GM12878 (cell line): ENCODE data around the gene TOPBP1. TPM values are rescaled to one million over a fixed set of nuclear protein-coding genes. Genes with fewer than 3 reads are reported as not detected.

ENCODE experiments used
- ATAC-seq: fragments of 200-7000 bp; cut with Tn5 transposase; 3 replicates; pipeline ENCODE4 v1.9.1; 2020; ENCODE audit warnings: mild to moderate bottlenecking, moderate library complexity
- BruUV-seq: library from RNA; stranded (reverse); fragments of 400-500 nt; replicated peaks from 2 replicates; lab custom pipeline; 2021; lab: Mats Ljungman, UMichigan
- CTCF ChIA-PET: fragments of 300-600 bp; sonication (Branson Sonifier 250); formaldehyde crosslinking; extraction: SDS; loops from one replicate; lab custom pipeline; 2021; ENCODE audit warnings: inconsistent platforms; lab: Yijun Ruan, JAX
- POLR2A ChIA-PET: fragments of 350-600 bp; formaldehyde crosslinking; extraction: SDS; loops from one replicate; lab custom pipeline; 2021; ENCODE audit warnings: inconsistent platforms; lab: Charles Lee
- RAD21 ChIA-PET: fragments of 300-600 bp; sonication (Branson Sonifier 250); formaldehyde crosslinking; loops from one replicate; lab custom pipeline; 2023; ENCODE audit warnings: antibody characterized with exemption; ENCODE audit not compliant: unreplicated experiment; lab: Charles Lee
- SMC1A ChIA-PET: fragments of 300-600 bp; sonication (Branson Sonifier 250); formaldehyde crosslinking; loops from one replicate; lab custom pipeline; 2023; ENCODE audit not compliant: unreplicated experiment, uncharacterized antibody; lab: Charles Lee
- DNase-seq: peaks from one replicate; pipeline ENCODE4 v3.0.0-alpha.2; 2011; ENCODE audit warnings: low read depth, low spot score
- FAIRE-seq: peaks from 3 replicates; lab custom pipeline; 2011; peaks lifted over from hg19 to GRCh38; lab: Jason Lieb, UNC
- H2AFZ ChIP-seq: 2 replicates; pipeline ENCODE4 v1.6.0; 2011; ENCODE audit warnings: low read depth, low read length, control low read depth; ENCODE audit not compliant: control insufficient read depth
- H3K27ac ChIP-seq: 2 replicates; pipeline ENCODE4 v1.5.1; 2011; ENCODE audit warnings: control low read depth; ENCODE audit not compliant: control insufficient read depth, insufficient read depth
- H3K27me3 ChIP-seq, 2 experiments: replicated peaks in 1 of 2; 2 replicates each; pipeline versions ENCODE4 v1.6.0 to v1.6.1; 2011; ENCODE audit warnings: low read length in 1 of 2; ENCODE audit not compliant: control insufficient read depth in 2 of 2, insufficient read depth in 2 of 2
- H3K36me3 ChIP-seq, 2 experiments: 2 replicates each; pipeline ENCODE4 v1.5.1; 2011; ENCODE audit warnings: low read length in 1 of 2; ENCODE audit not compliant: control insufficient read depth in 2 of 2, insufficient read depth in 2 of 2
- H3K4me1 ChIP-seq: 2 replicates; pipeline ENCODE4 v1.6.1; 2011; ENCODE audit warnings: mild to moderate bottlenecking, low read length, moderate library complexity, mixed read lengths; ENCODE audit not compliant: control insufficient read depth, insufficient read depth
- H3K4me2 ChIP-seq: 2 replicates; pipeline ENCODE4 v1.6.0; 2011; ENCODE audit warnings: control low read depth; ENCODE audit not compliant: control insufficient read depth, insufficient read depth
- H3K4me3 ChIP-seq: fragments of 200-600 bp; sonication (generic); 2 replicates; pipeline ENCODE4 v1.5.1; 2016
- H3K79me2 ChIP-seq: 2 replicates; pipeline ENCODE4 v1.6.0; 2011; ENCODE audit warnings: low read length; ENCODE audit not compliant: control insufficient read depth, insufficient read depth
- H3K9ac ChIP-seq: 2 replicates; pipeline ENCODE4 v1.8.0; 2011; ENCODE audit warnings: low read length, control low read depth, mixed read lengths; ENCODE audit not compliant: control insufficient read depth, insufficient read depth
- H3K9me3 ChIP-seq: replicated peaks from 3 replicates; pipeline ENCODE4 v1.5.1; 2011; ENCODE audit warnings: mild to moderate bottlenecking, low read length; ENCODE audit not compliant: control insufficient read depth, insufficient read depth
- H4K20me1 ChIP-seq: 2 replicates; pipeline ENCODE4 v1.6.0; 2011; ENCODE audit not compliant: control insufficient read depth, insufficient read depth
- CEBPB ChIP-seq, 2 experiments: fragments of 150-350 bp in 1 of 2; IDR thresholded peaks; 2 replicates each; pipeline ENCODE4 v1.6.1; 2012 to 2014; ENCODE audit warnings: low read depth in 2 of 2, low read length in 2 of 2, borderline replicate concordance in 1 of 2, inconsistent platforms in 1 of 2
- DPF2 ChIP-seq: fragments of 450-650 bp; IDR thresholded peaks from 2 replicates; pipeline ENCODE4 v1.6.1; 2017; ENCODE audit warnings: mild to moderate bottlenecking
- IRF3 ChIP-seq: fragments of 450-650 bp; IDR thresholded peaks from 2 replicates; pipeline ENCODE4 v1.6.1; 2014; ENCODE audit warnings: mild to moderate bottlenecking
- IRF4 ChIP-seq: IDR thresholded peaks from 2 replicates; pipeline ENCODE4 v1.6.1; 2011; ENCODE audit warnings: low read depth, low read length
- NKRF ChIP-seq: fragments of 450-650 bp; conservative IDR thresholded peaks from 2 replicates; pipeline ENCODE4 v1.6.1; 2017; ENCODE audit warnings: mild to moderate bottlenecking, moderate library complexity
- RAD51 ChIP-seq: fragments of 450-650 bp; IDR thresholded peaks from 2 replicates; pipeline ENCODE4 v1.6.1; 2016; ENCODE audit warnings: moderate library complexity, mild to moderate bottlenecking, inconsistent platforms
- RFX5 ChIP-seq: IDR thresholded peaks from 2 replicates; pipeline ENCODE4 v1.6.1; 2011; ENCODE audit warnings: low read depth, low read length, improper control_type of control experiment
- TCF12 ChIP-seq: IDR thresholded peaks from 2 replicates; pipeline ENCODE4 v1.6.1; 2011; ENCODE audit warnings: low read depth, mild to moderate bottlenecking, low read length
- ZNF592 ChIP-seq: fragments of 450-650 bp; IDR thresholded peaks from 2 replicates; pipeline ENCODE4 v1.6.1; 2017; ENCODE audit warnings: mild to moderate bottlenecking, moderate library complexity
- ZNF687 ChIP-seq: fragments of 450-650 bp; IDR thresholded peaks from 2 replicates; pipeline ENCODE4 v1.6.1; 2017; ENCODE audit warnings: mild to moderate bottlenecking, moderate library complexity
- WGBS: methylation state at CpG from one replicate; pipeline ENCODE4 v1.1.6; 2016; ENCODE audit warnings: low lambda C conversion rate; ENCODE audit not compliant: insufficient replicate concordance, insufficient coverage; ENCODE audit errors: missing lambda C conversion rate; 5-methylcytosine and 5-hydroxymethylcytosine counted together
- in situ Hi-C: fragments of 300-500 bp; cut with MboI; formaldehyde crosslinking; loops from 9 replicates; pipeline ENCODE4 v1.14.3; 2018; ENCODE audit warnings: mixed read lengths
- intact Hi-C: fragments of 100-400 bp; cut with micrococcal nuclease; formaldehyde crosslinking; loops from one replicate; pipeline ENCODE4 v1.14.2; 2022; ENCODE audit not compliant: unreplicated experiment
- polyA plus RNA-seq, 11 experiments: library from polyadenylated mRNA; depleted of rRNA in 4 of 11; unstranded in 6 of 11; stranded (reverse) in 5 of 11; fragments of >200 nt; fragmentation: Nextera tagmentation in 4 of 11; fragmentation: Illumina TruSeq in 1 of 11; extraction: Ambion mirVana in 4 of 11; extraction: Trizol in 1 of 11; gene quantifications; 1 replicate in 1 of 11; 2 replicates in 10 of 11; pipeline versions ENCODE4 v1.2.1 to v1.2.3, GENCODE V29; 2011 to 2016; ENCODE audit warnings: inconsistent platforms in 2 of 11, missing spikeins in 2 of 11, low read depth in 1 of 11
- total RNA-seq, 4 experiments: library from RNA; depleted of rRNA in 3 of 4; stranded (reverse); fragments of >200 nt in 3 of 4; fragmentation: Illumina TruSeq in 1 of 4; extraction: Trizol in 1 of 4; gene quantifications; 2 replicates each; pipeline versions ENCODE4 v1.2.1 to v1.2.3, GENCODE V29; 2013 to 2021

Gene TOPBP1
- total and polyA plus RNA-seq, 10 of the 15 experiments (the other 5 are each of a cell fraction or from before 2014, with no cell fraction given) = 18.3 to 99.3 (median 61.5) TPM

GRCh38 chr3:133610031-133610430 is 51.7 kb downstream of the TOPBP1 start (continued):
- TF ChIP-seq RAD51 (no peak), ZNF592 (no peak), TCF12 (no peak), IRF4 (no peak)

- peak; percentile 23 for FAIRE-seq
- ChIA-PET SMC1A (interaction anchor here (1.1 to 1.8 kb wide), 2 partner anchors 11 to 528 kb away, joined by 4 to 5 read pairs; no protein-coding TSS in a partner anchor), POLR2A (interaction anchor here (0.5 to 1.0 kb wide), 2 partner anchors 9 to 20 kb away, joined by 3 to 4 read pairs; no protein-coding TSS in a partner anchor)
- WGBS = 15% methylated on average over 2 of the region's 2 CpGs
- peaks cover 7 to 30% of the 10 kb centered on the region in 2 experiments for H3K36me3 ChIP-seq
- H3K9me3 ChIP-seq = no peaks in the 10 kb centered on the region; the same call in 2 of the 3 replicates
- H3K4me1 ChIP-seq = no peaks in the 10 kb centered on the region
- in situ Hi-C loops = no loop called here
- intact Hi-C loops = no loop called here
- no peak for ATAC-seq
- no peak for TF ChIP-seq RFX5
- TF ChIP-seq ZNF687 = no peak
- no peak for TF ChIP-seq NKRF
- no peak for TF ChIP-seq DPF2
- no peak for TF ChIP-seq CEBPB (IDR thresholded peaks at IDR 0.05; ENCODE audit: borderline replicate concordance in 1 of 2, low read depth in 2 of 2, low read length in 2 of 2)
- TF ChIP-seq IRF3 = no peak
- TF ChIP-seq, all 136 proteins: peak for 0
- ChIA-PET RAD21 (no interaction called here), CTCF (interaction anchor here (1.5 kb wide), 1 partner anchor 9 kb away, joined by 4 read pairs; no protein-coding TSS in a partner anchor)
- no TSS peak for BruUV-seq
- H3K4me3 ChIP-seq = no peak overlapping the region
- H2AFZ ChIP-seq = no peak overlapping the region
- no peaks in the 10 kb centered on the region for H4K20me1 ChIP-seq
- H3K79me2 ChIP-seq = no peaks in the 10 kb centered on the region
- H3K27ac ChIP-seq = no peak overlapping the region
- DNase-seq = no peak
- no peaks in the 10 kb centered on the region for H3K27me3 ChIP-seq
- no peak overlapping the region for H3K4me2 ChIP-seq
- no peak overlapping the region for H3K9ac ChIP-seq
Observed at GRCh38 chr3:133608388-133608787, 53.4 kb downstream of the TOPBP1 start.
